Left lung (tissue), 10 donors: Measurements from ENCODE around the gene MUTYH. TPM values are rescaled to one million over a fixed set of nuclear protein-coding genes. Genes with fewer than 3 reads are reported as not detected.

Experiments used
- ATAC-seq: fragments of 200-7000 bp; cut with Tn5 transposase; one replicate; pipeline ENCODE4 v1.9.1; 2020; ENCODE audit warnings: moderate library complexity
- DNase-seq, 4 donors: peaks; one replicate each; pipeline ENCODE4 v3.0.0-alpha.2; 2013 to 2020
- H3K27ac ChIP-seq, 2 donors: fragments of 200-600 bp; sonication (generic) in 1 of 2; one replicate each; pipeline versions ENCODE4 v1.5.0 to v1.8.0; 2020 to 2021
- H3K27me3 ChIP-seq, 2 donors: fragments of 200-600 bp; sonication (generic) in 1 of 2; one replicate each; pipeline versions ENCODE4 v1.5.0 to v1.8.0; 2020 to 2021
- H3K36me3 ChIP-seq, 2 donors: fragments of 200-600 bp; sonication (generic) in 1 of 2; one replicate each; pipeline versions ENCODE4 v1.5.0 to v1.8.0; 2020 to 2021
- H3K4me1 ChIP-seq, 2 donors: fragments of 200-600 bp; one replicate each; pipeline ENCODE4 v1.8.0; 2021
- H3K4me3 ChIP-seq, 2 donors: fragments of 200-600 bp; sonication (generic) in 1 of 2; one replicate each; pipeline versions ENCODE4 v1.5.0 to v1.8.0; 2020 to 2021; ENCODE audit warnings: mild to moderate bottlenecking in 1 of 2
- H3K9me3 ChIP-seq, 2 donors: fragments of 200-600 bp; sonication (generic) in 1 of 2; one replicate each; pipeline versions ENCODE4 v1.5.0 to v1.8.0; 2020 to 2021
- CTCF ChIP-seq, 2 donors: fragments of 200-600 bp; sonication (generic) in 1 of 2; IDR thresholded peaks; one replicate each; pipeline versions ENCODE4 v1.5.0 to v1.8.0; 2021; ENCODE audit warnings: antibody characterized with exemption in 2 of 2
- intact Hi-C, 2 donors: fragments of 100-400 bp; cut with DNase I; formaldehyde crosslinking; loops; one replicate each; pipeline versions ENCODE4 v1.11.2 to v1.14.2; 2022
- polyA plus RNA-seq, 6 donors: library from polyadenylated mRNA; unstranded; fragments of 120-200 nt; gene quantifications; one replicate each; pipeline ENCODE4 v1.2.1, GENCODE V29; 2013; ENCODE audit not compliant: insufficient read length in 6 of 6
- total RNA-seq, 2 donors: library from RNA; stranded (reverse); fragmentation: NEBNext Ultra II Directional; extraction: Animal tissue kit (Norgen Biotek cat#: 25700); gene quantifications; one replicate each; pipeline ENCODE4 v1.2.1, GENCODE V29; 2021
- donor health status: DM: no; HTN: yes; CAD: no.
- donor health status: DM: no; HTN: no; CAD: no.

Gene MUTYH
- total and polyA plus RNA-seq, 8 donors: 15.4 to 33.6 (median 27.7) TPM

- DNase-seq (peak in 3 of 4 donors; percentile 58 to 82 (median 71)), ATAC-seq (peak; percentile 89)
- Histone ChIP-seq H3K36me3 (peaks cover 0 to 1% of the 10 kb centered on the region in 2 donors), H3K4me3 (no peak overlapping the region), H3K27ac (peak overlapping the region; percentile 60 to 66), H3K9me3 (no peaks in the 10 kb centered on the region), H3K27me3 (no peaks in the 10 kb centered on the region), H3K4me1 (peaks cover 10 to 20% of the 10 kb centered on the region in 2 donors)
- peak; percentile 48 to 52 for TF ChIP-seq CTCF (IDR thresholded peaks at IDR 0.05)
- intact Hi-C loops: loop anchor here in 1 of 2 donors (5.0 to 10.0 kb wide), 2 partner anchors 132 to 215 kb away; partner anchors contain the start of gene TESK2
Observed at GRCh38 chr1:45359882-45360513, 19.8 kb upstream of the MUTYH start.

GRCh38 chr1:45356186-45356585 lies 15.9 kb upstream of the MUTYH start:
- DNase-seq: no peak
- intact Hi-C loops: no loop called here
- no peaks in the 10 kb centered on the region for H3K9me3 ChIP-seq

GRCh38 chr1:45355683-45356082 lies 15.4 kb upstream of the MUTYH start:
- TF ChIP-seq CTCF (IDR thresholded peaks at IDR 0.05): no peak
- peaks cover 8 to 9% of the 10 kb centered on the region in 2 donors for H3K4me1 ChIP-seq
- DNase-seq: no peak
- no peak overlapping the region for H3K27ac ChIP-seq
- intact Hi-C loops: no loop called here
- no peak overlapping the region for H3K4me3 ChIP-seq
- peaks cover 0 to 3% of the 10 kb centered on the region in 2 donors for H3K36me3 ChIP-seq
- H3K9me3 ChIP-seq: no peaks in the 10 kb centered on the region
- H3K27me3 ChIP-seq: no peaks in the 10 kb centered on the region
- ATAC-seq: no peak

More at GRCh38 chr1:45356186-45356585, 15.9 kb upstream of the MUTYH start:
- Histone ChIP-seq H3K27me3 (no peaks in the 10 kb centered on the region), H3K4me1 (peaks cover 10 to 14% of the 10 kb centered on the region in 2 donors), H3K27ac (no peak overlapping the region), H3K36me3 (peaks cover 0 to 3% of the 10 kb centered on the region in 2 donors), H3K4me3 (no peak overlapping the region)
- peak; percentile 46 for ATAC-seq
- no peak for TF ChIP-seq CTCF (IDR thresholded peaks at IDR 0.05)

GRCh38 chr1:45354838-45355237 lies 14.6 kb upstream of the MUTYH start:
- DNase-seq (no peak), ATAC-seq (no peak)
- Histone ChIP-seq H3K27ac (no peak overlapping the region), H3K4me1 (peaks cover 0 to under 1% of the 10 kb centered on the region in 2 donors), H3K36me3 (peaks cover 0 to 3% of the 10 kb centered on the region in 2 donors), H3K9me3 (no peaks in the 10 kb centered on the region), H3K27me3 (no peaks in the 10 kb centered on the region), H3K4me3 (no peak overlapping the region)
- TF ChIP-seq CTCF (IDR thresholded peaks at IDR 0.05): no peak
- intact Hi-C loops: no loop called here

- no peak overlapping the region for H3K4me3 ChIP-seq
- H3K27ac ChIP-seq: no peak overlapping the region
- DNase-seq: no peak
- intact Hi-C loops: no loop called here
- H3K4me1 ChIP-seq: peaks cover 3 to 5% of the 10 kb centered on the region in 2 donors
- H3K9me3 ChIP-seq: no peaks in the 10 kb centered on the region
- no peaks in the 10 kb centered on the region for H3K27me3 ChIP-seq
- no peak for TF ChIP-seq CTCF (IDR thresholded peaks at IDR 0.05)
- ATAC-seq: no peak
- H3K36me3 ChIP-seq: peaks cover 0 to 3% of the 10 kb centered on the region in 2 donors
Observed at GRCh38 chr1:45353685-45354084, 13.4 kb upstream of the MUTYH start.
